ENCODE data around the gene ZNF518A. TPM values are rescaled to one million over a fixed set of nuclear protein-coding genes. Genes with fewer than 3 reads are reported as not detected.

Gene ZNF518A
- total and polyA plus RNA-seq, 2 donors (not counting 3 experiments of a cell fraction or from before 2014, with no cell fraction given): 2.9 to 12.1 TPM

- DNase-seq (ENCODE audit: low read depth, low spot score) (no peak), FAIRE-seq (no peak)
- no peak for TF ChIP-seq EZH2 (IDR thresholded peaks at IDR 0.05; ENCODE audit: borderline replicate concordance, low read depth, low read length, severe bottlenecking)
- no peak for TF ChIP-seq POLR2A (IDR thresholded peaks at IDR 0.05; ENCODE audit: low read depth, low read length)
- no peak for TF ChIP-seq MAX (IDR thresholded peaks at IDR 0.05; ENCODE audit: insufficient read depth, insufficient read length)
- no peak for TF ChIP-seq CTCF (IDR thresholded peaks at IDR 0.05; ENCODE audit: extremely low read depth in 1 of 2, insufficient read depth in 1 of 2, low read depth in 1 of 2, low read length in 2 of 2)
- no peak for TF ChIP-seq GATA2 (IDR thresholded peaks at IDR 0.05; ENCODE audit: insufficient read depth, insufficient read length, low read depth, low read length)
- no peak for TF ChIP-seq POLR2AphosphoS5 (IDR thresholded peaks at IDR 0.05; ENCODE audit: insufficient read depth, low read depth, low read length)
- TF ChIP-seq MYC (IDR thresholded peaks at IDR 0.05; ENCODE audit: low read depth, low read length): no peak
- no peak for TF ChIP-seq FOS (IDR thresholded peaks at IDR 0.05; ENCODE audit: borderline replicate concordance, insufficient read depth, low read length)
- no peak for TF ChIP-seq JUN (IDR thresholded peaks at IDR 0.05; ENCODE audit: borderline replicate concordance, insufficient read depth, insufficient read length, low read depth)
- Histone ChIP-seq H3K9me3 (replicated peaks; ENCODE audit: control insufficient read depth, insufficient read depth, low read length) (no peaks in the 10 kb centered on the region), H3K79me2 (ENCODE audit: control insufficient read depth, insufficient read depth, low read length) (no peaks in the 10 kb centered on the region), H3K9me1 (replicated peaks; ENCODE audit: control insufficient read depth, extremely low read depth, insufficient read depth, low read length) (no peaks in the 10 kb centered on the region), H3K4me2 (ENCODE audit: insufficient read depth, low read length) (no peak overlapping the region), H3K4me1 (ENCODE audit: control insufficient read depth, extremely low read depth, insufficient read depth, low read length) (no peaks in the 10 kb centered on the region), H3K36me3 (ENCODE audit: control insufficient read depth in 2 of 2, extremely low read depth in 1 of 2, insufficient read depth in 2 of 2, low read length in 2 of 2) (no peaks in the 10 kb centered on the region), H3K9ac (replicated peaks; ENCODE audit: extremely low read depth, insufficient read depth, low read length) (no peak overlapping the region), H4K20me1 (replicated peaks; ENCODE audit: control insufficient read depth, extremely low read depth, insufficient read depth, low read length) (no peaks in the 10 kb centered on the region), H3K4me3 (replicated peaks in 1 of 3; ENCODE audit: insufficient read depth in 1 of 3, low read depth in 1 of 3, low read length in 3 of 3) (no peak overlapping the region), H2AFZ (ENCODE audit: low read depth, low read length) (no peak overlapping the region), H3K27me3 (ENCODE audit: control insufficient read depth in 2 of 2, insufficient read depth in 2 of 2, low read length in 2 of 2) (no peaks in the 10 kb centered on the region), H3K27ac (ENCODE audit: insufficient read depth, low read depth, low read length) (no peak overlapping the region)
- dilution Hi-C loops (cut with MboI; ENCODE audit: extremely low pct_ligation_motif_present, low sequenced_read_pairs) (no loop called here), intact Hi-C loops (cut with micrococcal nuclease) (no loop called here)
- POLR2A ChIA-PET: no interaction called here
- no TSS peak for BruUV-seq (replicated peaks)
- CTCF ChIA-PET: interaction anchor here (1.9 kb wide), 1 partner anchor 153 kb away, joined by 8 read pairs; no protein-coding TSS in a partner anchor
Measured at GRCh38 chr10:96170230-96170629, 40.1 kb downstream of the ZNF518A start.

All from endothelial cell of umbilical vein (primary cell).